Mesenchymal stem cell (in vitro differentiated cells and primary cell): ENCODE results near the gene APOA1.

Source experiments
- DNase-seq: peaks from one replicate; pipeline ENCODE4 v3.0.0-alpha.2; 2013
- H2AFZ ChIP-seq: one replicate; pipeline ENCODE4 v1.6.1; 2013; ENCODE audit warnings: low read depth, mild to moderate bottlenecking, control low read depth, inconsistent platforms, low read length, moderate library complexity
- H2AK5ac ChIP-seq: 2 replicates; pipeline ENCODE4 v1.6.1; 2013; ENCODE audit warnings: low read length, moderate library complexity, mild to moderate bottlenecking, inconsistent platforms; ENCODE audit not compliant: severe bottlenecking
- H2BK120ac ChIP-seq: one replicate; pipeline ENCODE4 v1.6.1; 2013; ENCODE audit warnings: low read depth, mild to moderate bottlenecking, inconsistent platforms, low read length, moderate library complexity
- H2BK12ac ChIP-seq, 2 experiments: one replicate each; pipeline ENCODE4 v1.6.1; 2013; ENCODE audit warnings: inconsistent platforms in 2 of 2, low read length in 2 of 2, mild to moderate bottlenecking in 2 of 2, moderate library complexity in 2 of 2, control low read depth in 1 of 2
- H2BK15ac ChIP-seq: one replicate; pipeline ENCODE4 v1.6.1; 2013; ENCODE audit warnings: mild to moderate bottlenecking, low read depth, inconsistent platforms; ENCODE audit not compliant: poor library complexity, severe bottlenecking
- H2BK5ac ChIP-seq: 2 replicates; pipeline ENCODE4 v1.6.1; 2013; ENCODE audit warnings: low read depth, mild to moderate bottlenecking, low read length, control low read depth, inconsistent platforms; ENCODE audit not compliant: poor library complexity, severe bottlenecking
- H3K14ac ChIP-seq, 2 experiments: one replicate each; pipeline ENCODE4 v1.6.1; 2013; ENCODE audit warnings: inconsistent platforms in 2 of 2, low read length in 2 of 2, control low read depth in 1 of 2, mild to moderate bottlenecking in 1 of 2, moderate library complexity in 1 of 2
- H3K18ac ChIP-seq, 2 experiments: one replicate each; pipeline ENCODE4 v1.6.1; 2013; ENCODE audit warnings: inconsistent platforms in 2 of 2, low read length in 2 of 2, control low read depth in 1 of 2, low read depth in 1 of 2, mild to moderate bottlenecking in 1 of 2
- H3K23ac ChIP-seq, 2 experiments: one replicate each; pipeline ENCODE4 v1.6.1; 2013; ENCODE audit warnings: inconsistent platforms in 2 of 2, low read length in 2 of 2, mild to moderate bottlenecking in 2 of 2, moderate library complexity in 2 of 2, control low read depth in 1 of 2
- H3K27ac ChIP-seq: 2 replicates; pipeline ENCODE4 v1.5.1; 2013; ENCODE audit warnings: mild to moderate bottlenecking, moderate library complexity, low read length, control low read depth, inconsistent platforms; ENCODE audit not compliant: poor library complexity, severe bottlenecking
- H3K27me3 ChIP-seq, 2 experiments: 2 replicates each; pipeline versions ENCODE4 v1.6.1 to v1.7.0; 2013; ENCODE audit warnings: low read length in 2 of 2, mild to moderate bottlenecking in 2 of 2, moderate library complexity in 2 of 2, control low read depth in 1 of 2, inconsistent platforms in 1 of 2; ENCODE audit not compliant: control insufficient read depth in 1 of 2, insufficient read depth in 1 of 2
- H3K36me3 ChIP-seq, 2 experiments: 2 replicates each; pipeline versions ENCODE4 v1.6.1 to v1.7.0; 2013; ENCODE audit warnings: low read length in 2 of 2, control low read depth in 1 of 2, inconsistent platforms in 1 of 2, low read depth in 1 of 2, mild to moderate bottlenecking in 1 of 2; ENCODE audit not compliant: insufficient read depth in 2 of 2, control insufficient read depth in 1 of 2
- H3K4ac ChIP-seq, 2 experiments: one replicate each; pipeline ENCODE4 v1.6.1; 2013; ENCODE audit warnings: inconsistent platforms in 2 of 2, low read length in 2 of 2, mild to moderate bottlenecking in 2 of 2, moderate library complexity in 2 of 2, control low read depth in 1 of 2, low read depth in 1 of 2
- H3K4me1 ChIP-seq: 2 replicates; pipeline ENCODE4 v1.6.1; 2013; ENCODE audit warnings: low read depth, low read length, control low read depth; ENCODE audit not compliant: control insufficient read depth, insufficient read depth
- H3K4me2 ChIP-seq: 2 replicates; pipeline ENCODE4 v1.6.1; 2013; ENCODE audit warnings: low read length, mild to moderate bottlenecking, inconsistent platforms; ENCODE audit not compliant: poor library complexity, severe bottlenecking
- H3K4me3 ChIP-seq, 2 experiments: 2 replicates each; pipeline versions ENCODE4 v1.5.1 to v1.7.0; 2013; ENCODE audit warnings: low read length in 2 of 2, mild to moderate bottlenecking in 2 of 2, control low read depth in 1 of 2, low read depth in 1 of 2; ENCODE audit not compliant: insufficient read depth in 1 of 2
- H3K79me1 ChIP-seq: replicated peaks from 2 replicates; pipeline ENCODE4 v1.6.1; 2013; ENCODE audit warnings: mild to moderate bottlenecking, control low read depth, low read length, inconsistent platforms; ENCODE audit not compliant: poor library complexity, severe bottlenecking
- H3K9ac ChIP-seq: 2 replicates; pipeline ENCODE4 v1.7.0; 2013; ENCODE audit warnings: mild to moderate bottlenecking, low read length, moderate library complexity
- H3K9me3 ChIP-seq: 2 replicates; pipeline ENCODE4 v1.7.0; 2013; ENCODE audit warnings: mild to moderate bottlenecking, low read length; ENCODE audit not compliant: control insufficient read depth
- H4K8ac ChIP-seq: one replicate; pipeline ENCODE4 v1.6.1; 2013; ENCODE audit warnings: inconsistent platforms, mild to moderate bottlenecking, low read length, moderate library complexity
- H4K91ac ChIP-seq: one replicate; pipeline ENCODE4 v1.6.1; 2013; ENCODE audit warnings: mild to moderate bottlenecking, low read length, inconsistent platforms
- WGBS: methylation state at CpG from one replicate; pipeline ENCODE4 v1.1.7; 2013; ENCODE audit warnings: mixed read lengths; 5-methylcytosine and 5-hydroxymethylcytosine counted together

Gene APOA1

GRCh38 chr11:116787436-116787785 is 50.0 kb downstream of the APOA1 start:
- H3K79me1 ChIP-seq = peaks cover 25% of the 10 kb centered on the region
- H3K18ac ChIP-seq = peak overlapping the region; percentile 83 to 89
- peaks cover 13% of the 10 kb centered on the region for H3K4me1 ChIP-seq
- H2BK120ac ChIP-seq = no peak overlapping the region
- H2AK5ac ChIP-seq = no peak overlapping the region
- peak overlapping the region; percentile 91 for H3K9ac ChIP-seq
- WGBS = 1% methylated on average over 14 of the region's 15 CpGs
- peak overlapping the region; percentile 26 to 66 for H3K4ac ChIP-seq
- peak overlapping the region; percentile 74 for H2AFZ ChIP-seq
- no peaks in the 10 kb centered on the region for H3K27me3 ChIP-seq
- peak overlapping the region; percentile 88 for H3K4me2 ChIP-seq
- H3K36me3 ChIP-seq = peaks cover 29 to 44% of the 10 kb centered on the region in 2 experiments
- H3K23ac ChIP-seq = peak overlapping the region in 1 of 2 experiments; percentile 14
- no peak overlapping the region for H3K27ac ChIP-seq
- no peak overlapping the region for H3K14ac ChIP-seq
- H2BK5ac ChIP-seq = no peak overlapping the region
- H2BK15ac ChIP-seq = peak overlapping the region; percentile 20
- peak overlapping the region; percentile 73 for H4K8ac ChIP-seq
- H2BK12ac ChIP-seq = no peak overlapping the region
- H3K4me3 ChIP-seq = peak overlapping the region; percentile 95 to 97
- peak; percentile 20 for DNase-seq
- no peaks in the 10 kb centered on the region for H3K9me3 ChIP-seq
- H4K91ac ChIP-seq = peak overlapping the region; percentile 46

- no peak overlapping the region for H2AK5ac ChIP-seq
- H2BK120ac ChIP-seq = no peak overlapping the region
- 74% methylated on average over 5 of the region's 5 CpGs for WGBS
These were observed 50.5 kb downstream of the APOA1 start for GRCh38 chr11:116786966-116787365.

GRCh38 chr11:116786326-116786725 is 51.1 kb downstream of the APOA1 start:
- Histone ChIP-seq H2BK120ac (no peak overlapping the region), H2AK5ac (no peak overlapping the region), H3K36me3 (peaks cover 35 to 52% of the 10 kb centered on the region in 2 experiments), H3K4ac (no peak overlapping the region), H3K14ac (no peak overlapping the region), H3K9ac (peak overlapping the region; percentile 91), H2AFZ (no peak overlapping the region), H3K4me1 (peaks cover 11% of the 10 kb centered on the region), H4K8ac (no peak overlapping the region), H2BK5ac (no peak overlapping the region), H3K18ac (no peak overlapping the region), H3K27me3 (no peaks in the 10 kb centered on the region), H3K23ac (no peak overlapping the region), H2BK12ac (no peak overlapping the region), H3K79me1 (peaks cover 26% of the 10 kb centered on the region), H3K4me2 (no peak overlapping the region), H2BK15ac (no peak overlapping the region), H4K91ac (no peak overlapping the region), H3K27ac (no peak overlapping the region), H3K4me3 (peak overlapping the region in 1 of 2 experiments; percentile 95), H3K9me3 (no peaks in the 10 kb centered on the region)
- no peak for DNase-seq
- WGBS = 90% methylated on average over 2 of the region's 2 CpGs

More at GRCh38 chr11:116786966-116787365, 50.5 kb downstream of the APOA1 start:
- Histone ChIP-seq H3K18ac (no peak overlapping the region), H3K9me3 (no peaks in the 10 kb centered on the region), H3K36me3 (peaks cover 31 to 48% of the 10 kb centered on the region in 2 experiments), H3K4me1 (peaks cover 13% of the 10 kb centered on the region), H3K27me3 (no peaks in the 10 kb centered on the region), H4K91ac (no peak overlapping the region), H2BK5ac (no peak overlapping the region), H3K4me2 (peak overlapping the region; percentile 88), H3K9ac (peak overlapping the region; percentile 91), H2BK12ac (no peak overlapping the region), H3K79me1 (peaks cover 26% of the 10 kb centered on the region), H4K8ac (no peak overlapping the region), H2BK15ac (no peak overlapping the region), H3K27ac (no peak overlapping the region), H2AFZ (no peak overlapping the region), H3K14ac (no peak overlapping the region), H3K4me3 (peak overlapping the region in 1 of 2 experiments; percentile 95), H3K4ac (no peak overlapping the region), H3K23ac (no peak overlapping the region)
- DNase-seq = no peak
